Measurements from ENCODE around the gene CHAF1B. TPM values are rescaled to one million over a fixed set of nuclear protein-coding genes. Genes with fewer than 3 reads are reported as not detected.

The CHAF1B gene
- total and polyA plus RNA-seq, 10 of the 15 experiments (the other 5 are each of a cell fraction or from before 2014, with no cell fraction given) = 5.9 to 31.5 (median 17.3) TPM

DNA sequence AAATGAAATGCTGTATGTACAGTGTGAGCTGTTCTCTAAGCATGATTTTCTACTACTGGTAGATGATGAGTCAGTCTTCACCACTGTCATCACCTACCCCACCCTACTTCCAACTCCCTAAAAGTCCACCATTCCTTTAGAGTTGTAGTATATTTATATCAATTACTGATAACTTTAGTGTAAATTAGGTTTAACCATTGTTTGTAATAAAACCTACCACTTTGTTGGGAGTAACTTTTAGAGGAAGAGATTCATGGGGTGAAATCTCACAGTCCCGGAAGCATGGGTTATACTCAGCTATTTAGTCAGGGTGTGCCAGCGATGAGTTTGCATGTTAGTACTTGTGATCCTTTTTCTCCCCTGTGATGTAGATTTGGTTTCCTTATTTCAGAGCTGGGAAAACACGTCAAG lies 48.1 kb upstream of the CHAF1B start (continued):
- TF ChIP-seq SKIL (IDR thresholded peaks at IDR 0.05; ENCODE audit: low read depth, poor library complexity, severe bottlenecking) (no peak), MYC (IDR thresholded peaks at IDR 0.05; ENCODE audit: insufficient read depth, insufficient read length, insufficient replicate concordance, low read length, severe bottlenecking) (no peak)

GRCh38 chr21:36338975-36339374 lies 46.2 kb upstream of the CHAF1B start:
- intact Hi-C loops (cut with micrococcal nuclease; ENCODE audit: unreplicated experiment) (no loop called here), in situ Hi-C loops (cut with MboI) (no loop called here)
- POLR2A ChIA-PET = no interaction called here
- Histone ChIP-seq H3K36me3 (ENCODE audit: control insufficient read depth in 2 of 2, insufficient read depth in 2 of 2, low read length in 1 of 2) (peaks cover 3 to 23% of the 10 kb centered on the region in 2 experiments), H2AFZ (ENCODE audit: control insufficient read depth, low read depth, low read length) (no peak overlapping the region), H3K4me1 (ENCODE audit: control insufficient read depth, insufficient read depth, low read length) (no peaks in the 10 kb centered on the region), H3K4me3 (no peak overlapping the region), H4K20me1 (ENCODE audit: control insufficient read depth, insufficient read depth) (no peaks in the 10 kb centered on the region), H3K79me2 (ENCODE audit: control insufficient read depth, insufficient read depth, low read length) (no peaks in the 10 kb centered on the region; the same call in 1 of the 2 replicates), H3K9ac (ENCODE audit: control insufficient read depth, insufficient read depth, low read length) (no peak overlapping the region), H3K4me2 (ENCODE audit: control insufficient read depth, insufficient read depth) (no peak overlapping the region), H3K27ac (ENCODE audit: control insufficient read depth, insufficient read depth) (no peak overlapping the region), H3K27me3 (replicated peaks in 1 of 2; ENCODE audit: control insufficient read depth in 2 of 2, insufficient read depth in 2 of 2, low read length in 1 of 2) (no peaks in the 10 kb centered on the region), H3K9me3 (replicated peaks; ENCODE audit: control insufficient read depth, insufficient read depth, low read length) (no peaks in the 10 kb centered on the region)
- over 99% methylated on average over 10 of the region's 10 CpGs for WGBS (ENCODE audit: insufficient coverage, insufficient replicate concordance, low lambda C conversion rate, missing lambda C conversion rate)
- CTCF ChIA-PET = interaction anchor here (1.3 kb wide), 1 partner anchor 198 kb away, joined by 3 read pairs; no protein-coding TSS in a partner anchor
- FAIRE-seq (no peak), DNase-seq (ENCODE audit: low read depth, low spot score) (no peak), ATAC-seq (no peak)
- RAD21 ChIA-PET (ENCODE audit: unreplicated experiment) = no interaction called here
- SMC1A ChIA-PET (ENCODE audit: uncharacterized antibody, unreplicated experiment) = no interaction called here
- no TSS peak for BruUV-seq (replicated peaks)
- TF ChIP-seq CTCF (IDR thresholded peaks at IDR 0.05 in 2 of 3, conservative IDR thresholded peaks at IDR 0.05 in 1 of 3; ENCODE audit: control insufficient read depth in 2 of 3, extremely low read depth in 1 of 3, insufficient read depth in 1 of 3, low read depth in 3 of 3, low read length in 3 of 3) = no peak
- TF ChIP-seq, protein P1, sequence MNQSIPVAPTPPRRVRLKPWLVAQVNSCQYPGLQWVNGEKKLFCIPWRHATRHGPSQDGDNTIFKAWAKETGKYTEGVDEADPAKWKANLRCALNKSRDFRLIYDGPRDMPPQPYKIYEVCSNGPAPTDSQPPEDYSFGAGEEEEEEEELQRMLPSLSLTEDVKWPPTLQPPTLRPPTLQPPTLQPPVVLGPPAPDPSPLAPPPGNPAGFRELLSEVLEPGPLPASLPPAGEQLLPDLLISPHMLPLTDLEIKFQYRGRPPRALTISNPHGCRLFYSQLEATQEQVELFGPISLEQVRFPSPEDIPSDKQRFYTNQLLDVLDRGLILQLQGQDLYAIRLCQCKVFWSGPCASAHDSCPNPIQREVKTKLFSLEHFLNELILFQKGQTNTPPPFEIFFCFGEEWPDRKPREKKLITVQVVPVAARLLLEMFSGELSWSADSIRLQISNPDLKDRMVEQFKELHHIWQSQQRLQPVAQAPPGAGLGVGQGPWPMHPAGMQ (IDR thresholded peaks at IDR 0.05; ENCODE audit: borderline replicate concordance) = no peak
- TF ChIP-seq, protein P2, sequence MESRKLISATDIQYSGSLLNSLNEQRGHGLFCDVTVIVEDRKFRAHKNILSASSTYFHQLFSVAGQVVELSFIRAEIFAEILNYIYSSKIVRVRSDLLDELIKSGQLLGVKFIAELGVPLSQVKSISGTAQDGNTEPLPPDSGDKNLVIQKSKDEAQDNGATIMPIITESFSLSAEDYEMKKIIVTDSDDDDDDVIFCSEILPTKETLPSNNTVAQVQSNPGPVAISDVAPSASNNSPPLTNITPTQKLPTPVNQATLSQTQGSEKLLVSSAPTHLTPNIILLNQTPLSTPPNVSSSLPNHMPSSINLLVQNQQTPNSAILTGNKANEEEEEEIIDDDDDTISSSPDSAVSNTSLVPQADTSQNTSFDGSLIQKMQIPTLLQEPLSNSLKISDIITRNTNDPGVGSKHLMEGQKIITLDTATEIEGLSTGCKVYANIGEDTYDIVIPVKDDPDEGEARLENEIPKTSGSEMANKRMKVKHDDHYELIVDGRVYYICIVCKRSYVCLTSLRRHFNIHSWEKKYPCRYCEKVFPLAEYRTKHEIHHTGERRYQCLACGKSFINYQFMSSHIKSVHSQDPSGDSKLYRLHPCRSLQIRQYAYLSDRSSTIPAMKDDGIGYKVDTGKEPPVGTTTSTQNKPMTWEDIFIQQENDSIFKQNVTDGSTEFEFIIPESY (IDR thresholded peaks at IDR 0.05) = no peak
- no peak for TF ChIP-seq BCLAF1 (IDR thresholded peaks at IDR 0.05)
- no peak for TF ChIP-seq NFYA (IDR thresholded peaks at IDR 0.05; ENCODE audit: borderline replicate concordance, low read depth, low read length)
- TF ChIP-seq NRF1 (conservative IDR thresholded peaks at IDR 0.05; ENCODE audit: low read depth, low read length) = no peak
- no peak for TF ChIP-seq RB1 (IDR thresholded peaks at IDR 0.05; ENCODE audit: borderline replicate concordance)
- no peak for TF ChIP-seq STAT3 (IDR thresholded peaks at IDR 0.05; ENCODE audit: low read depth, low read length)
- no peak for TF ChIP-seq CHD1 (IDR thresholded peaks at IDR 0.05; ENCODE audit: low read depth, low read length)

Measured in GM12878 (cell line).